Neuronal stem cell (in vitro differentiated cells): ENCODE measurements around the gene FABP2.

Experiments used
- DNase-seq: peaks from one replicate; pipeline ENCODE4 v3.0.0-alpha.2; 2013; ENCODE audit warnings: low spot score
- H2AFZ ChIP-seq: one replicate; pipeline ENCODE4 v1.6.1; 2013; ENCODE audit warnings: mild to moderate bottlenecking, low read length, inconsistent platforms
- H2AK5ac ChIP-seq: 2 replicates; pipeline ENCODE4 v1.6.1; 2013; ENCODE audit warnings: low read depth, mild to moderate bottlenecking, inconsistent platforms, low read length, moderate library complexity, mixed read lengths
- H2BK120ac ChIP-seq: 2 replicates; pipeline ENCODE4 v1.6.1; 2013; ENCODE audit warnings: low read depth, mild to moderate bottlenecking, inconsistent platforms, low read length, moderate library complexity, mixed read lengths
- H2BK12ac ChIP-seq: one replicate; pipeline ENCODE4 v1.6.1; 2013; ENCODE audit warnings: low read length, inconsistent platforms
- H2BK15ac ChIP-seq: 2 replicates; pipeline ENCODE4 v1.6.1; 2013; ENCODE audit warnings: mild to moderate bottlenecking, low read length, inconsistent platforms, mixed read lengths
- H2BK5ac ChIP-seq: one replicate; pipeline ENCODE4 v1.6.1; 2013; ENCODE audit warnings: inconsistent platforms, mild to moderate bottlenecking, low read length, moderate library complexity
- H3K14ac ChIP-seq: one replicate; pipeline ENCODE4 v1.6.1; 2013; ENCODE audit warnings: low read length, inconsistent platforms
- H3K18ac ChIP-seq: 2 replicates; pipeline ENCODE4 v1.6.1; 2013; ENCODE audit warnings: low read length, inconsistent platforms
- H3K23ac ChIP-seq: 2 replicates; pipeline ENCODE4 v1.6.1; 2013; ENCODE audit warnings: low read depth, mild to moderate bottlenecking, mixed read lengths, low read length, inconsistent platforms; ENCODE audit not compliant: poor library complexity
- H3K27ac ChIP-seq: replicated peaks from 3 replicates; pipeline ENCODE4 v1.5.1; 2013; ENCODE audit warnings: low read length, inconsistent platforms
- H3K27me3 ChIP-seq, 3 experiments: 2 replicates each; pipeline ENCODE4 v1.6.1; 2013; ENCODE audit warnings: low read length in 3 of 3, mild to moderate bottlenecking in 2 of 3, inconsistent platforms in 1 of 3, low read depth in 1 of 3, mixed read lengths in 1 of 3, moderate library complexity in 1 of 3; ENCODE audit not compliant: control insufficient read depth in 3 of 3, insufficient read depth in 3 of 3
- H3K36me3 ChIP-seq, 2 donors: replicated peaks in 1 of 2; 2 replicates each; pipeline ENCODE4 v1.6.1; 2013; ENCODE audit warnings: low read length in 2 of 2; ENCODE audit not compliant: control insufficient read depth in 2 of 2, insufficient read depth in 2 of 2
- H3K4ac ChIP-seq: 2 replicates; pipeline ENCODE4 v1.6.1; 2013; ENCODE audit warnings: inconsistent platforms, mild to moderate bottlenecking, low read length, moderate library complexity
- H3K4me1 ChIP-seq, 2 donors: 1 replicate in 1 of 2; 2 replicates in 1 of 2; pipeline ENCODE4 v1.6.1; 2013; ENCODE audit warnings: low read length in 2 of 2, low read depth in 1 of 2; ENCODE audit not compliant: control insufficient read depth in 2 of 2, insufficient read depth in 1 of 2
- H3K4me2 ChIP-seq: one replicate; pipeline ENCODE4 v1.6.1; 2013; ENCODE audit warnings: mild to moderate bottlenecking, low read length, inconsistent platforms; ENCODE audit not compliant: insufficient read depth, poor library complexity, severe bottlenecking
- H3K4me3 ChIP-seq, 2 donors: 2 replicates each; pipeline ENCODE4 v1.5.1; 2013; ENCODE audit warnings: low read length in 2 of 2, mild to moderate bottlenecking in 2 of 2, inconsistent platforms in 1 of 2, moderate library complexity in 1 of 2
- H3K79me1 ChIP-seq: one replicate; pipeline ENCODE4 v1.6.1; 2013; ENCODE audit warnings: low read depth, mild to moderate bottlenecking, inconsistent platforms, low read length, moderate library complexity
- H3K9ac ChIP-seq: one replicate; pipeline ENCODE4 v1.6.1; 2013; ENCODE audit warnings: mild to moderate bottlenecking, low read depth, low read length, inconsistent platforms; ENCODE audit not compliant: poor library complexity
- H3K9me3 ChIP-seq, 2 donors: replicated peaks in 1 of 2; 2 replicates each; pipeline versions ENCODE3 to v1.6.1; 2013; ENCODE audit warnings: low read length in 2 of 2, mild to moderate bottlenecking in 2 of 2, inconsistent platforms in 1 of 2, low read depth in 1 of 2, mixed read lengths in 1 of 2, moderate library complexity in 1 of 2; ENCODE audit not compliant: control insufficient read depth in 2 of 2, insufficient read depth in 1 of 2
- H4K8ac ChIP-seq: one replicate; pipeline ENCODE4 v1.6.1; 2013; ENCODE audit warnings: low read depth, mild to moderate bottlenecking, inconsistent platforms, low read length, moderate library complexity
- H4K91ac ChIP-seq: one replicate; pipeline ENCODE4 v1.6.1; 2013; ENCODE audit warnings: low read length, low read depth, mild to moderate bottlenecking, inconsistent platforms; ENCODE audit not compliant: poor library complexity
- WGBS, 2 donors: extraction: QIAGEN DNeasy Blood & Tissue Kit; methylation state at CpG; one replicate each; pipeline ENCODE4 v1.1.7; 2013; ENCODE audit warnings: missing lambda C conversion rate in 2 of 2, mixed read lengths in 1 of 2; ENCODE audit not compliant: insufficient read length in 2 of 2, insufficient replicate concordance in 1 of 2; ENCODE audit errors: extremely low coverage in 2 of 2; 5-methylcytosine and 5-hydroxymethylcytosine counted together

The FABP2 gene

GRCh38 chr4:119304431-119304830 is 17.5 kb downstream of the FABP2 start:
- H2BK12ac ChIP-seq = no peak overlapping the region
- H3K27me3 ChIP-seq = no peaks in the 10 kb centered on the region
- H3K9me3 ChIP-seq = no peaks in the 10 kb centered on the region
- no peak overlapping the region for H3K4ac ChIP-seq
- H3K79me1 ChIP-seq = peaks cover 6% of the 10 kb centered on the region
- no peak overlapping the region for H3K14ac ChIP-seq
- H3K9ac ChIP-seq = no peak overlapping the region
- no peak overlapping the region for H2BK120ac ChIP-seq
- no peak for DNase-seq
- H3K18ac ChIP-seq = no peak overlapping the region
- H4K8ac ChIP-seq = no peak overlapping the region
- H2AFZ ChIP-seq = no peak overlapping the region
- no peak overlapping the region for H3K4me2 ChIP-seq
- H2BK5ac ChIP-seq = no peak overlapping the region
- H3K27ac ChIP-seq = no peak overlapping the region
- no peak overlapping the region for H2BK15ac ChIP-seq
- no peak overlapping the region for H4K91ac ChIP-seq
- H3K36me3 ChIP-seq = no peaks in the 10 kb centered on the region
- H3K4me3 ChIP-seq = no peak overlapping the region
- H2AK5ac ChIP-seq = no peak overlapping the region
- H3K23ac ChIP-seq = no peak overlapping the region
- peaks cover 0 to 3% of the 10 kb centered on the region in 2 donors for H3K4me1 ChIP-seq

- peaks cover 0 to 9% of the 10 kb centered on the region in 2 donors for H3K4me1 ChIP-seq
- H2BK15ac ChIP-seq = no peak overlapping the region
- peaks cover 6% of the 10 kb centered on the region for H3K79me1 ChIP-seq
- H3K9me3 ChIP-seq = no peaks in the 10 kb centered on the region
- H3K4ac ChIP-seq = no peak overlapping the region
- no peaks in the 10 kb centered on the region for H3K36me3 ChIP-seq
- H4K91ac ChIP-seq = no peak overlapping the region
- H2BK12ac ChIP-seq = no peak overlapping the region
- H2AFZ ChIP-seq = no peak overlapping the region
- no peak overlapping the region for H3K27ac ChIP-seq
- H3K23ac ChIP-seq = no peak overlapping the region
- H3K27me3 ChIP-seq = no peaks in the 10 kb centered on the region
- no peak overlapping the region for H3K4me3 ChIP-seq
- no peak overlapping the region for H3K4me2 ChIP-seq
- H3K9ac ChIP-seq = no peak overlapping the region
- no CpG with 5 or more reads among the region's 5 CpGs for WGBS, 2 donors
- no peak overlapping the region for H3K18ac ChIP-seq
- DNase-seq = no peak
- H2BK120ac ChIP-seq = no peak overlapping the region
- H3K14ac ChIP-seq = no peak overlapping the region
- no peak overlapping the region for H2BK5ac ChIP-seq
- no peak overlapping the region for H2AK5ac ChIP-seq
- no peak overlapping the region for H4K8ac ChIP-seq
Observed at GRCh38 chr4:119303587-119304305, 18.2 kb downstream of the FABP2 start.

DNA sequence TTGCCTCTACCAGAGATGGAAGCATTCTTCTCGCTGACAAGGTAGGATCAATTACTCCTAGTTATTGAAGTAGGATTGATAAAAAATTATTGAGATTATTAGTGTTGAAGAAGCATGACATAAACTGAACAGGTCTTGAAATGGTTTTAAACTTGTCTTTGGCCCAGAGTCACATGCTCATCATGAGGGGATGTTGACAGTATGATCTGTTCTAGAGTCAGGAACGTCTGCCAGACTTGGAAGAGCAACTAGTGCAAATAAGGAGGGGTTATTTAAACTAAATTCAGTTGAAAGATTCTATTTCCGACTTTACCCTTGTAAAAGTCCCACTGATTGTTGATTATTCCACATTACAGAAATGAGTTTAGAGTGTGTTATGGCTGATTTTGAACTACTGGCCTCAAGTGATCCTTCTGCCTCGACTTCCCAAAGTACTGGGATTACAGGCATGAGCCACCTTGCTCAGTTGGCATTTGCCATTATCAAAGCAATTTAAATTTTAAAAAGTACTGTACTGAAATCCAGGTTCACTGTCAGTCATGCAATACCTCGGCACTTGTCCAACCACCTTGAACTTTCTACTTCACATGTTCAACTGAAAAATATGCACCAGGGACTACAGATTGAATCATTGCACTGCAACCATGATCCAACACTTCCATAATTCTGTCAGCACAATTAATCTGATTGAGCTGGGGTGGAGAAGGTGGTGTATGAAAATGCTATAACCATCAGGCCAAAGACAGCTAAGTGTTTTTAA is 19.7 kb downstream of the FABP2 start:
- Histone ChIP-seq H3K23ac (no peak overlapping the region), H3K4me2 (no peak overlapping the region), H3K27ac (no peak overlapping the region), H2BK15ac (no peak overlapping the region), H2AFZ (no peak overlapping the region), H3K9me3 (peaks cover 0 to 3% of the 10 kb centered on the region in 2 donors), H3K36me3 (peaks cover 0 to 14% of the 10 kb centered on the region in 2 donors), H3K79me1 (peaks cover 6% of the 10 kb centered on the region), H3K9ac (no peak overlapping the region), H4K91ac (no peak overlapping the region), H3K4me3 (no peak overlapping the region), H2BK12ac (no peak overlapping the region), H4K8ac (no peak overlapping the region), H3K14ac (no peak overlapping the region), H2BK5ac (no peak overlapping the region), H3K27me3 (no peaks in the 10 kb centered on the region), H2BK120ac (no peak overlapping the region), H3K18ac (no peak overlapping the region), H3K4ac (no peak overlapping the region), H2AK5ac (no peak overlapping the region), H3K4me1 (peaks cover 0 to 9% of the 10 kb centered on the region in 2 donors)
- DNase-seq = no peak
- no CpG with 5 or more reads among the region's 5 CpGs for WGBS, 2 donors
